Measurements from ENCODE around the gene TBKBP1.

- no peak for TF ChIP-seq MAX (IDR thresholded peaks at IDR 0.05)
- no peak for TF ChIP-seq CTCF (IDR thresholded peaks at IDR 0.05; ENCODE audit: low read depth, low read length, missing input control)
- TF ChIP-seq REST (IDR thresholded peaks at IDR 0.05) = no peak
- TF ChIP-seq JUND (IDR thresholded peaks at IDR 0.05) = no peak
- TF ChIP-seq ATF3 (IDR thresholded peaks at IDR 0.05) = no peak
- no peak for TF ChIP-seq FOXA1 (IDR thresholded peaks at IDR 0.05)
- no peak for TF ChIP-seq TAF1 (conservative IDR thresholded peaks at IDR 0.05)
- TF ChIP-seq NR2F2 (IDR thresholded peaks at IDR 0.05) = no peak
- TF ChIP-seq RAD21 (IDR thresholded peaks at IDR 0.05) = no peak
Observed at GRCh38 chr17:47703671-47704070, 9.7 kb downstream of the TBKBP1 start.
